Measurements from ENCODE around the gene ARMC12. TPM values are rescaled to one million over a fixed set of nuclear protein-coding genes. Genes with fewer than 3 reads are reported as not detected.

The ARMC12 gene
- total RNA-seq, 2 experiments from 2014 or later: 1.9 to 2.8 TPM

DNA sequence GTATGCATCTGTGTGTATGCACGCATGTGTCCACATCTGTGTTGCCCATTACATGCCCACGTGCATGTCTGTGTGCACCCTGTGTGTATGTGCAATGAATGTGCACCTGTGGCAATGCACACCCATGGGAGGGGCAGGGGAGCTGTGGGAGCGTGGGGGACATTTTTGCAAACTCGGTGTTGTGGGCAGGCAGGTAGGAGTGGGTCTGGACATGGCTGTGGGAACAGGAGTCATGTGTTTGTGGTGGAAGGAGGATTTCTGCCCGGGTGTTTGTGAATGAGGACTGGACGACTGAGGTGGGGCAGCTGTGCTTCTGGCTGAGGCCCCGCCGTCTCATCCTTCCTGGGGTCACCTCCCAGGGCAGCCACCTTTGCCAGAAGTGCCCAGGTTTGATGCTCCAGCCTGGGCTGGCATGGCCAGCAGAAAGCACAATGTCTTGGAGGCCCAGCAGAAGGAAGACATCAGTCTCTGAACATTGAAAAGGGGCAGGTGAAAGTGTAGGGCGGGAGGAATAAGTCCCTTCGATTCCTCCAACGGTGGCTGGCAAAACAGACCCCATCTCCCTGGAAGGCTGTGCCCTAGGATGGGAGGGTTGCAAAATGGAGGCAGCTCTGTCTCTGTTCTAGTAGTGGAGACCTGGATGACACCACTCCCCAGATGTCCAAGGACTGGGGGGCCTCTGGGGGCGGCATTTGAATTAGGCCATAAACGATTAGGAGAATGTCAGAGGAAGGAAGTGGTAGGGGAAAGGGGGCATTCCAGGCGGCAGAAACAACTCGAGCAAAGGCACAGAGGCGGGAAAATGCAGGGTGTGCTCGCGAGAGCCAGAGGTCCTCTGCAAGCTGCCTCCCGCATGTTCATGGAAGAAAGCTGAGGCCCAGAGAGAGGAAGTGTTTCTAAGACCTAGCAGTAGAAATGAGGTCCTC is 19.1 kb upstream of the ARMC12 start:
- CTCF ChIA-PET: interaction anchor here (0.9 to 2.6 kb wide), 5 partner anchors 10 to 81 kb away, joined by 4 to 6 read pairs (median 4); partner anchors contain the start of gene ARMC12
- H3K9me3 ChIP-seq (ENCODE audit: control insufficient read depth in 1 of 2, insufficient read depth in 1 of 2, low read length in 2 of 2): no peaks in the 10 kb centered on the region
- H3K36me3 ChIP-seq (ENCODE audit: insufficient read depth, low read length): no peaks in the 10 kb centered on the region
- Mint-ChIP-seq H3K36me3 (ENCODE audit: low read depth) (no peaks in the 10 kb centered on the region), H3K9me3 (no peaks in the 10 kb centered on the region), H3K4me1 (ENCODE audit: low read depth) (peaks cover 78% of the 10 kb centered on the region), H3K27ac (peak overlapping the region; percentile 84), H3K27me3 (no peaks in the 10 kb centered on the region), H3K4me3 (peak overlapping the region; percentile 57)
- no peak for ATAC-seq (ENCODE audit: poor library complexity)
- no peak overlapping the region for H3K4me3 ChIP-seq (ENCODE audit: low read length)
- no peaks in the 10 kb centered on the region for H3K27me3 ChIP-seq (ENCODE audit: control insufficient read depth in 1 of 2, insufficient read depth in 2 of 2, low read length in 2 of 2)
- POLR2A ChIA-PET: interaction anchor here (1.1 to 1.9 kb wide), 3 partner anchors 10 to 29 kb away, joined by 3 to 7 read pairs (median 5); partner anchors contain the start of gene FKBP5
- H3K27ac ChIP-seq (ENCODE audit: low read depth in 1 of 2, low read length in 2 of 2): peak overlapping the region in 1 of 2 donors; percentile 49
- DNase-seq: peak in 2 of 14 experiments; percentile 34 to 35
- TF ChIP-seq, protein P1, sequence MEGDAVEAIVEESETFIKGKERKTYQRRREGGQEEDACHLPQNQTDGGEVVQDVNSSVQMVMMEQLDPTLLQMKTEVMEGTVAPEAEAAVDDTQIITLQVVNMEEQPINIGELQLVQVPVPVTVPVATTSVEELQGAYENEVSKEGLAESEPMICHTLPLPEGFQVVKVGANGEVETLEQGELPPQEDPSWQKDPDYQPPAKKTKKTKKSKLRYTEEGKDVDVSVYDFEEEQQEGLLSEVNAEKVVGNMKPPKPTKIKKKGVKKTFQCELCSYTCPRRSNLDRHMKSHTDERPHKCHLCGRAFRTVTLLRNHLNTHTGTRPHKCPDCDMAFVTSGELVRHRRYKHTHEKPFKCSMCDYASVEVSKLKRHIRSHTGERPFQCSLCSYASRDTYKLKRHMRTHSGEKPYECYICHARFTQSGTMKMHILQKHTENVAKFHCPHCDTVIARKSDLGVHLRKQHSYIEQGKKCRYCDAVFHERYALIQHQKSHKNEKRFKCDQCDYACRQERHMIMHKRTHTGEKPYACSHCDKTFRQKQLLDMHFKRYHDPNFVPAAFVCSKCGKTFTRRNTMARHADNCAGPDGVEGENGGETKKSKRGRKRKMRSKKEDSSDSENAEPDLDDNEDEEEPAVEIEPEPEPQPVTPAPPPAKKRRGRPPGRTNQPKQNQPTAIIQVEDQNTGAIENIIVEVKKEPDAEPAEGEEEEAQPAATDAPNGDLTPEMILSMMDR (IDR thresholded peaks at IDR 0.05): no peak
- intact Hi-C loops (cut with DNase I, micrococcal nuclease): loop anchor here in 1 of 2 experiments (2.0 kb wide), 2 partner anchors 19 to 53 kb away; partner anchors contain the start of gene ARMC12
- H3K4me1 ChIP-seq (ENCODE audit: insufficient read depth, low read length): peaks cover 60% of the 10 kb centered on the region

DNA sequence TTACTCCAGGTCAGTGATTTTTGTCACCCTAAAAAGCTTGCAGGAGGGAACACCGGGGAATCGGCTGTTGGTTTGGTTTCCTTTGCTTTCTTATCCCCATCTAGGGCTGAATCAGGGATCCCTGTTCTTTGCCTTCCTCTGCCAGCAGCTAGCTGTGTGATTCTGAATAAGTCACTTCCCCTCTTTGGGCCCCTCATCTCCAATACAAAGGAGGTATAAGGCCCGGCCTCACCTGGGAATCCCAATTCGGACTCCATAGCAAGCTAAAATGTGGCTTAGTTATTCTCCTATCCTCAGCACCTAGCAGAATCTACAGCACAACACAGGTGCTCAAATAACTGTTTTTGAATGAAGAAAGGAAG is 18.5 kb upstream of the ARMC12 start:
- Mint-ChIP-seq H3K9me3 (no peaks in the 10 kb centered on the region), H3K36me3 (ENCODE audit: low read depth) (no peaks in the 10 kb centered on the region), H3K27me3 (no peaks in the 10 kb centered on the region), H3K4me1 (ENCODE audit: low read depth) (peaks cover 74% of the 10 kb centered on the region), H3K4me3 (peak overlapping the region; percentile 73), H3K27ac (peak overlapping the region; percentile 84)
- ATAC-seq (ENCODE audit: poor library complexity) (no peak), DNase-seq (no peak)
- H3K27ac ChIP-seq (ENCODE audit: low read depth in 1 of 2, low read length in 2 of 2): peak overlapping the region in 1 of 2 donors; percentile 49
- CTCF ChIA-PET: interaction anchor here (1.3 to 2.6 kb wide), 4 partner anchors 9 to 82 kb away, joined by 4 to 6 read pairs (median 4); partner anchors contain the start of gene FKBP5
- POLR2A ChIA-PET: interaction anchor here (1.1 to 1.9 kb wide), 3 partner anchors 10 to 29 kb away, joined by 3 to 7 read pairs (median 5); partner anchors contain the start of gene FKBP5
- H3K36me3 ChIP-seq (ENCODE audit: insufficient read depth, low read length): no peaks in the 10 kb centered on the region
- TF ChIP-seq, protein P1 (IDR thresholded peaks at IDR 0.05): no peak
- no peaks in the 10 kb centered on the region for H3K27me3 ChIP-seq (ENCODE audit: control insufficient read depth in 1 of 2, insufficient read depth in 2 of 2, low read length in 2 of 2)
- H3K9me3 ChIP-seq (ENCODE audit: control insufficient read depth in 1 of 2, insufficient read depth in 1 of 2, low read length in 2 of 2): no peaks in the 10 kb centered on the region
- H3K4me3 ChIP-seq (ENCODE audit: low read length): no peak overlapping the region
- intact Hi-C loops (cut with DNase I, micrococcal nuclease): loop anchor here in 1 of 2 experiments (2.0 kb wide), 2 partner anchors 18 to 54 kb away; partner anchors contain the start of gene ARMC12
- peaks cover 56% of the 10 kb centered on the region for H3K4me1 ChIP-seq (ENCODE audit: insufficient read depth, low read length)

DNA sequence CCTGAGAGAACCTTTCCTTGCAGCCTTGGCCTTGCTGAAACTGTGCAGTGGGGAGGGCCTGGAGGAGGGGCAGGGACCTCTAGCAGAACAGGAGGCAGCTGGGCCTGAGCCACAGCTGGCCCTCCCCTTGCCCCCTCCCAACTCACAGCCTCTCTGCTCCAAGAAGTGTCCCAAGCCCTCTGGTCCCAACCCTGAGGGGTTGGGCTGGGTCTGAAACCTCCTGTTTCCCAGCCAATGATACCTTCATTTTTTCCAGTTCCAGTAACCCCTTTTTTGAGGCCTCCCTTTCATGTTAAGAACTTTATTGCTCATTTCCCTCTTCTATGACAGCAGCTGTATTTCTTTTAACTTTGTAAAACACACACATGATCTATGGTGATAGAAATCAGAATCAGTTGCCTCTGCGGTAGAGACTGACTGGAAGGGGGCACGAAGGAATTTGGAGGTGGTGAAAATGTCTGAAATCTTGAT is 17.9 kb upstream of the ARMC12 start:
- peak; percentile 63 for ATAC-seq (ENCODE audit: poor library complexity)
- Mint-ChIP-seq H3K27me3 (no peaks in the 10 kb centered on the region), H3K27ac (peak overlapping the region; percentile 84), H3K9me3 (no peaks in the 10 kb centered on the region), H3K36me3 (ENCODE audit: low read depth) (no peaks in the 10 kb centered on the region), H3K4me1 (ENCODE audit: low read depth) (peaks cover 75% of the 10 kb centered on the region), H3K4me3 (peak overlapping the region; percentile 73)
- intact Hi-C loops (cut with DNase I, micrococcal nuclease): loop anchor here in 1 of 2 experiments (2.0 kb wide), 2 partner anchors 18 to 54 kb away; partner anchors contain the start of gene ARMC12
- no peaks in the 10 kb centered on the region for H3K27me3 ChIP-seq (ENCODE audit: control insufficient read depth in 1 of 2, insufficient read depth in 2 of 2, low read length in 2 of 2)
- TF ChIP-seq, protein P1 (IDR thresholded peaks at IDR 0.05): no peak
- DNase-seq: peak in 3 of 14 experiments; percentile 25 to 45 (median 41)
- CTCF ChIA-PET: interaction anchor here (1.0 to 2.6 kb wide), 6 partner anchors 8 to 95 kb away, joined by 4 to 6 read pairs (median 4); partner anchors contain the start of gene FKBP5
- no peak overlapping the region for H3K4me3 ChIP-seq (ENCODE audit: low read length)
- H3K27ac ChIP-seq (ENCODE audit: low read depth in 1 of 2, low read length in 2 of 2): peak overlapping the region; percentile 33 to 49
- H3K9me3 ChIP-seq (ENCODE audit: control insufficient read depth in 1 of 2, insufficient read depth in 1 of 2, low read length in 2 of 2): no peaks in the 10 kb centered on the region
- POLR2A ChIA-PET: interaction anchor here (0.6 to 1.8 kb wide), 6 partner anchors 9 to 118 kb away, joined by 3 to 11 read pairs (median 4); partner anchors contain the start of gene FKBP5
- H3K36me3 ChIP-seq (ENCODE audit: insufficient read depth, low read length): no peaks in the 10 kb centered on the region
- peaks cover 59% of the 10 kb centered on the region for H3K4me1 ChIP-seq (ENCODE audit: insufficient read depth, low read length)

Measured in CD4-positive, alpha-beta T cell (primary cell).